ENCODE measurements around the gene TP53I3.
"Not testable (repeated sequence)": the region's sequence is repeated elsewhere in the genome, so short reads cannot be mapped to it uniquely, and the experiment has no call there.

Gene TP53I3

GRCh38 chr2:24050041-24050979 lies 34.3 kb downstream of the TP53I3 start:
- H3K9me3 Mint-ChIP-seq: no peaks in the 10 kb centered on the region
- no peak overlapping the region for H3K4me3 Mint-ChIP-seq
- H3K4me1 Mint-ChIP-seq: peaks cover 21% of the 10 kb centered on the region
- no peak for ATAC-seq
- H3K27me3 Mint-ChIP-seq: no peaks in the 10 kb centered on the region
- no peak overlapping the region for H3K27ac Mint-ChIP-seq
- no peaks in the 10 kb centered on the region for H3K36me3 Mint-ChIP-seq

GRCh38 chr2:24049485-24050021 lies 35.1 kb downstream of the TP53I3 start, which contains the start of gene FKBP1B:
TSS of gene FKBP1B (plus strand) at chr2:24049741. CDS start at chr2:24049850, 109 bp downstream.
- peak within 1 kb of the TSS; percentile 40 for H3K4me3 Mint-ChIP-seq
- H3K27ac Mint-ChIP-seq: no peak within 1 kb of the TSS
- no peaks in the 10 kb centered on the region for H3K27me3 Mint-ChIP-seq
- no peaks in the 10 kb centered on the region for H3K36me3 Mint-ChIP-seq
- ATAC-seq: peak; percentile 47
- H3K9me3 Mint-ChIP-seq: no peaks in the 10 kb centered on the region
- H3K4me1 Mint-ChIP-seq: peaks cover 27% of the 10 kb centered on the region

GRCh38 chr2:24048769-24049484 lies 35.7 kb downstream of the TP53I3 start:
- no peaks in the 10 kb centered on the region for H3K36me3 Mint-ChIP-seq
- no peak overlapping the region for H3K27ac Mint-ChIP-seq

GRCh38 chr2:24047703-24048033 lies 37.0 kb downstream of the TP53I3 start:
- no peak for ATAC-seq
- peak overlapping the region; percentile 89 for H3K4me3 Mint-ChIP-seq
- no peaks in the 10 kb centered on the region for H3K27me3 Mint-ChIP-seq
- peaks cover 6% of the 10 kb centered on the region for H3K36me3 Mint-ChIP-seq
- peaks cover 33% of the 10 kb centered on the region for H3K4me1 Mint-ChIP-seq
- peak overlapping the region; percentile 81 for H3K27ac Mint-ChIP-seq
- no peaks in the 10 kb centered on the region for H3K9me3 Mint-ChIP-seq

More at GRCh38 chr2:24048769-24049484, 35.7 kb downstream of the TP53I3 start:
- H3K9me3 Mint-ChIP-seq: no peaks in the 10 kb centered on the region
- peaks cover 27% of the 10 kb centered on the region for H3K4me1 Mint-ChIP-seq
- ATAC-seq: no peak
- no peaks in the 10 kb centered on the region for H3K27me3 Mint-ChIP-seq
- peak overlapping the region; percentile 40 for H3K4me3 Mint-ChIP-seq

- H3K27ac Mint-ChIP-seq: peak within 1 kb of the TSS; percentile 81
- H3K27me3 Mint-ChIP-seq: no peaks in the 10 kb centered on the region
- peak within 1 kb of the TSS; percentile 89 for H3K4me3 Mint-ChIP-seq
- H3K4me1 Mint-ChIP-seq: peaks cover 33% of the 10 kb centered on the region
- peak; percentile 100 for ATAC-seq
- no peaks in the 10 kb centered on the region for H3K9me3 Mint-ChIP-seq
- peaks cover 6% of the 10 kb centered on the region for H3K36me3 Mint-ChIP-seq
Measured at GRCh38 chr2:24046930-24047702, 37.5 kb downstream of the TP53I3 start, which contains the start of gene WDCP. TSS of gene WDCP (minus strand) at chr2:24047391. CDS start at chr2:24039494, 7,897 bp downstream.

- peaks cover 33% of the 10 kb centered on the region for H3K4me1 Mint-ChIP-seq
Measured at GRCh38 chr2:24046599-24046929, 38.1 kb downstream of the TP53I3 start.

GRCh38 chr2:24045511-24046508 lies 38.8 kb downstream of the TP53I3 start:
- ATAC-seq: no peak
- H3K4me1 Mint-ChIP-seq: peaks cover 33% of the 10 kb centered on the region
- no peaks in the 10 kb centered on the region for H3K27me3 Mint-ChIP-seq
- peaks cover 6% of the 10 kb centered on the region for H3K36me3 Mint-ChIP-seq
- no peaks in the 10 kb centered on the region for H3K9me3 Mint-ChIP-seq
- H3K4me3 Mint-ChIP-seq: no peak overlapping the region
- H3K27ac Mint-ChIP-seq: no peak overlapping the region

More at GRCh38 chr2:24046599-24046929, 38.1 kb downstream of the TP53I3 start:
- H3K4me3 Mint-ChIP-seq: peak overlapping the region; percentile 36
- ATAC-seq: no peak
- peak overlapping the region; percentile 81 for H3K27ac Mint-ChIP-seq
- H3K9me3 Mint-ChIP-seq: no peaks in the 10 kb centered on the region
- H3K27me3 Mint-ChIP-seq: no peaks in the 10 kb centered on the region
- peaks cover 6% of the 10 kb centered on the region for H3K36me3 Mint-ChIP-seq

GRCh38 chr2:24043133-24043532 lies 41.5 kb downstream of the TP53I3 start:
- ATAC-seq, H3K27me3 Mint-ChIP-seq, H3K27ac Mint-ChIP-seq, H3K4me3 Mint-ChIP-seq, H3K9me3 Mint-ChIP-seq: not testable (repeated sequence)
- Mint-ChIP-seq H3K4me1 (peaks cover 33% of the 10 kb centered on the region), H3K36me3 (peaks cover 14% of the 10 kb centered on the region)

GRCh38 chr2:24040511-24040910 lies 44.1 kb downstream of the TP53I3 start:
- peaks cover 21% of the 10 kb centered on the region for H3K4me1 Mint-ChIP-seq
- no peak overlapping the region for H3K4me3 Mint-ChIP-seq

GRCh38 chr2:24038786-24039499 lies 45.7 kb downstream of the TP53I3 start:
- H3K36me3 Mint-ChIP-seq: peaks cover 23% of the 10 kb centered on the region
- no peaks in the 10 kb centered on the region for H3K27me3 Mint-ChIP-seq
- H3K9me3 Mint-ChIP-seq: no peaks in the 10 kb centered on the region
- H3K4me1 Mint-ChIP-seq: peaks cover 18% of the 10 kb centered on the region
- ATAC-seq: no peak
- no peak overlapping the region for H3K27ac Mint-ChIP-seq
- no peak overlapping the region for H3K4me3 Mint-ChIP-seq

More at GRCh38 chr2:24040511-24040910, 44.1 kb downstream of the TP53I3 start:
- Mint-ChIP-seq H3K9me3 (no peaks in the 10 kb centered on the region), H3K27ac (no peak overlapping the region), H3K27me3 (no peaks in the 10 kb centered on the region), H3K36me3 (peaks cover 23% of the 10 kb centered on the region)
- ATAC-seq: no peak
